K562 (cell line): ENCODE results near the gene HOXA10. TPM values are rescaled to one million over a fixed set of nuclear protein-coding genes. Genes with fewer than 3 reads are reported as not detected.
A peak's percentile ranks its signal among the peaks of the same experiment; 100 is the strongest.

Experiments
- ATAC-seq: fragments of 200-7000 bp; cut with Tn5 transposase; 3 replicates; pipeline ENCODE4 v1.9.1; 2020; ENCODE audit warnings: moderate library complexity
- BruUV-seq: library from RNA; stranded (reverse); fragments of 400-500 nt; replicated peaks from 2 replicates; lab custom pipeline; 2021; lab: Mats Ljungman, UMichigan
- CTCF ChIA-PET: fragments of 300-600 bp; formaldehyde crosslinking; extraction: SDS; loops from one replicate; lab custom pipeline; 2021; ENCODE audit warnings: low intra/inter-chr PET ratio; lab: Yijun Ruan, JAX
- POLR2A ChIA-PET: fragments of 300-600, 350-650 bp; sonication (Branson Sonifier 250); formaldehyde crosslinking; extraction: SDS; loops from one replicate; lab custom pipeline; 2021; ENCODE audit warnings: antibody characterized with exemption, inconsistent platforms; lab: Yijun Ruan, JAX
- DNase-seq, 4 experiments: peaks; one replicate each; pipeline versions ENCODE4 v3.0.0 to v3.0.0-alpha.2; 2011 to 2018; ENCODE audit warnings: low spot score in 3 of 4, mixed read lengths in 3 of 4; ENCODE audit errors: extremely low read depth in 1 of 4
- FAIRE-seq: peaks from 2 replicates; lab custom pipeline; 2011; peaks lifted over from hg19 to GRCh38; lab: Jason Lieb, UNC
- H2AFZ ChIP-seq: 2 replicates; pipeline ENCODE4 v1.6.0; 2011; ENCODE audit warnings: low read depth, low read length, control low read depth, inconsistent platforms
- H3K27ac ChIP-seq: fragments of 200-600 bp; 3 replicates; pipeline ENCODE4 v1.8.0; 2011; ENCODE audit warnings: low read depth, mild to moderate bottlenecking, control low read depth, inconsistent platforms, low read length, moderate library complexity, mixed read lengths; ENCODE audit errors: extremely low read depth
- H3K27me3 ChIP-seq, 2 experiments: fragments of 300-600 bp in 1 of 2; 2 replicates in 1 of 2; 3 replicates in 1 of 2; pipeline versions ENCODE4 v1.6.0 to v1.8.0; 2011; ENCODE audit warnings: inconsistent platforms in 2 of 2, low read length in 2 of 2, mild to moderate bottlenecking in 1 of 2, mixed read lengths in 1 of 2, moderate library complexity in 1 of 2; ENCODE audit not compliant: control insufficient read depth in 2 of 2, insufficient read depth in 2 of 2
- H3K36me3 ChIP-seq: fragments of 300-600 bp; 3 replicates; pipeline ENCODE4 v1.8.0; 2011; ENCODE audit warnings: mild to moderate bottlenecking, low read length, inconsistent platforms; ENCODE audit not compliant: control insufficient read depth, insufficient read depth
- H3K4me1 ChIP-seq, 2 experiments: fragments of 200-600 bp in 1 of 2; replicated peaks in 1 of 2; 2 replicates in 1 of 2; 3 replicates in 1 of 2; pipeline versions ENCODE4 v1.5.1 to v1.8.0; 2011; ENCODE audit warnings: inconsistent platforms in 2 of 2, low read length in 2 of 2, mild to moderate bottlenecking in 1 of 2, mixed read lengths in 1 of 2, moderate library complexity in 1 of 2; ENCODE audit not compliant: control insufficient read depth in 2 of 2, insufficient read depth in 2 of 2
- H3K4me2 ChIP-seq: 2 replicates; pipeline ENCODE4 v1.6.1; 2011; ENCODE audit warnings: low read length, control low read depth, inconsistent platforms, mixed read lengths; ENCODE audit not compliant: insufficient read depth
- H3K4me3 ChIP-seq: fragments of 200-600 bp; sonication (generic), shearing (Covaris generic); 2 replicates; pipeline ENCODE4 v1.5.1; 2016; ENCODE audit warnings: control low read depth, inconsistent platforms
- H3K79me2 ChIP-seq: fragments of 200-600 bp; 3 replicates; pipeline ENCODE4 v1.8.0; 2011; ENCODE audit warnings: low read length, inconsistent platforms; ENCODE audit not compliant: control insufficient read depth, insufficient read depth
- H3K9ac ChIP-seq, 2 experiments: 2 replicates each; pipeline versions ENCODE4 v1.6.0 to v1.6.1; 2011; ENCODE audit warnings: low read depth in 2 of 2, low read length in 2 of 2, control low read depth in 1 of 2, inconsistent platforms in 1 of 2, mild to moderate bottlenecking in 1 of 2, mixed read lengths in 1 of 2; ENCODE audit not compliant: insufficient read depth in 1 of 2
- H3K9me1 ChIP-seq: one replicate; pipeline ENCODE4 v1.6.0; 2011; ENCODE audit warnings: inconsistent platforms, mild to moderate bottlenecking, low read length, moderate library complexity; ENCODE audit not compliant: control insufficient read depth, insufficient read depth
- H3K9me3 ChIP-seq: replicated peaks from 2 replicates; pipeline ENCODE4 v1.5.1; 2011; ENCODE audit warnings: low read depth, low read length, inconsistent platforms; ENCODE audit not compliant: control insufficient read depth, insufficient read depth
- H4K20me1 ChIP-seq: replicated peaks from 2 replicates; pipeline ENCODE4 v1.6.1; 2011; ENCODE audit warnings: low read length, inconsistent platforms, mixed read lengths; ENCODE audit not compliant: control insufficient read depth, insufficient read depth
- CCNT2 ChIP-seq: IDR thresholded peaks from 2 replicates; pipeline ENCODE4 v1.6.1; 2011; ENCODE audit warnings: borderline replicate concordance, low read depth, mild to moderate bottlenecking, moderate library complexity, mixed read lengths, low read length; ENCODE audit not compliant: insufficient read length; ENCODE audit errors: extremely low read depth
- CLOCK ChIP-seq: fragments of 250-450 bp; sonication (Bioruptor Pico); IDR thresholded peaks from 2 replicates; pipeline ENCODE4 v1.4.0; 2020; ENCODE audit warnings: mild to moderate bottlenecking, moderate library complexity, borderline replicate concordance
- E2F1 ChIP-seq: sonication (generic); formaldehyde crosslinking; IDR thresholded peaks from 2 replicates; pipeline ENCODE4 v1.8.1; 2023; ENCODE audit warnings: mild to moderate bottlenecking, missing genetic modification reagents, moderate library complexity
- MXD1 ChIP-seq: fragments of 250-450 bp; sonication (Bioruptor Pico); IDR thresholded peaks from 2 replicates; pipeline ENCODE4 v1.8.0; 2021; ENCODE audit warnings: borderline replicate concordance, mild to moderate bottlenecking, moderate library complexity; ENCODE audit not compliant: poor library complexity, severe bottlenecking
- NELFE ChIP-seq: IDR thresholded peaks from 2 replicates; pipeline ENCODE4 v1.6.1; 2011; ENCODE audit warnings: mild to moderate bottlenecking; ENCODE audit not compliant: insufficient read depth, insufficient read length
- RAD21 ChIP-seq, 2 experiments: fragments of 250-450 bp in 1 of 2; fragments of 450-650 bp in 1 of 2; sonication (Bioruptor Pico) in 1 of 2; formaldehyde crosslinking in 1 of 2; IDR thresholded peaks in 1 of 2; conservative IDR thresholded peaks in 1 of 2; 2 replicates each; pipeline versions ENCODE4 v1.4.0 to v1.8.0; 2020 to 2022; ENCODE audit warnings: mild to moderate bottlenecking in 2 of 2, moderate library complexity in 1 of 2
- TEAD4 ChIP-seq, 2 experiments: sonication (generic) in 1 of 2; formaldehyde crosslinking in 1 of 2; IDR thresholded peaks; 2 replicates each; pipeline versions ENCODE4 v1.6.1 to v1.8.0; 2012 to 2022; ENCODE audit warnings: borderline replicate concordance in 1 of 2, inconsistent platforms in 1 of 2, low read length in 1 of 2, mild to moderate bottlenecking in 1 of 2, missing genetic modification reagents in 1 of 2
- ZBTB5 ChIP-seq: fragments of 450-650 bp; IDR thresholded peaks from 2 replicates; pipeline ENCODE4 v1.6.1; 2017; ENCODE audit warnings: antibody characterized with exemption
- ZKSCAN8 ChIP-seq: fragments of 200-800 bp; sonication (Bioruptor generic); IDR thresholded peaks from 2 replicates; pipeline ENCODE4 v1.6.1; 2016; ENCODE audit warnings: missing genetic modification characterization, missing compliant biosample characterization
- WGBS: fragments of 100-300 bp; shearing (Covaris generic); methylation state at CpG from one replicate; pipeline ENCODE4 v1.1.6; 2016; ENCODE audit warnings: low coverage, mixed read lengths; ENCODE audit not compliant: insufficient coverage; ENCODE audit errors: missing lambda C conversion rate; 5-methylcytosine and 5-hydroxymethylcytosine counted together
- in situ Hi-C: fragments of 300-500 bp; cut with MboI; formaldehyde crosslinking; loops from 4 replicates; pipeline ENCODE4 v1.15.0; 2018; ENCODE audit warnings: inconsistent platforms, mixed read lengths
- intact Hi-C: fragments of 100-400 bp; cut with micrococcal nuclease; formaldehyde crosslinking; loops from 2 replicates; pipeline ENCODE4 v1.14.2; 2022
- polyA plus RNA-seq, 8 experiments: library from polyadenylated mRNA; depleted of rRNA in 4 of 8; stranded (reverse) in 5 of 8; unstranded in 3 of 8; fragments of >200 nt; fragmentation: Nextera tagmentation in 2 of 8; fragmentation: Illumina TruSeq in 1 of 8; extraction: Ambion mirVana in 2 of 8; extraction: Trizol in 1 of 8; gene quantifications; 2 replicates each; pipeline versions ENCODE4 v1.2.1 to v1.2.3, GENCODE V29; 2011 to 2014; ENCODE audit warnings: inconsistent platforms in 1 of 8, missing spikeins in 1 of 8
- total RNA-seq, 7 experiments: library from RNA; depleted of rRNA in 6 of 7; stranded (reverse); fragments of >200 nt in 6 of 7; fragmentation: Illumina TruSeq in 2 of 7; extraction: Trizol in 2 of 7; gene quantifications; 2 replicates each; pipeline versions ENCODE4 v1.2.1 to v1.2.3, GENCODE V29; 2011 to 2021; ENCODE audit warnings: low replicate concordance in 1 of 7

Gene HOXA10
- total and polyA plus RNA-seq, 9 of the 15 experiments (the other 6 are each of a cell fraction or from before 2014, with no cell fraction given) = not detected

GRCh38 chr7:27165996-27166530, 8.1 kb downstream of the HOXA10 start (continued):
- no peak for TF ChIP-seq ZBTB5

- H3K4me1 ChIP-seq = peaks cover 0 to 22% of the 10 kb centered on the region in 2 experiments; a peak in 2 of 5 replicates
- in situ Hi-C loops = loop anchor here (5.0 to 25.0 kb wide), 4 partner anchors 653 to 1278 kb away; no protein-coding TSS in a partner anchor
- ChIA-PET POLR2A (no interaction called here), CTCF (interaction anchor here (0.7 kb wide), 1 partner anchor 1272 kb away, joined by 3 read pairs; no protein-coding TSS in a partner anchor)
- H3K9me3 ChIP-seq = no peaks in the 10 kb centered on the region
- WGBS = 66% methylated on average over 64 of the region's 82 CpGs
- no peak within 1 kb of the TSS for H3K27ac ChIP-seq
- no peaks in the 10 kb centered on the region for H3K9me1 ChIP-seq
- no peak for ATAC-seq
- intact Hi-C loops = no loop called here
- no peak within 1 kb of the TSS for H3K9ac ChIP-seq
- no peaks in the 10 kb centered on the region for H3K36me3 ChIP-seq
- DNase-seq = no peak
- peaks cover 37 to 74% of the 10 kb centered on the region in 2 experiments for H3K27me3 ChIP-seq
- no TSS peak for BruUV-seq
- no peak for FAIRE-seq
- H3K4me2 ChIP-seq = peak within 1 kb of the TSS; percentile 11; the same call in 1 of the 2 replicates
- H3K4me3 ChIP-seq = no peak within 1 kb of the TSS
- no peaks in the 10 kb centered on the region for H4K20me1 ChIP-seq
- H3K79me2 ChIP-seq = no peaks in the 10 kb centered on the region
- H2AFZ ChIP-seq = no peak within 1 kb of the TSS
- TF ChIP-seq TEAD4 (IDR thresholded peaks at IDR 0.05; ENCODE audit: low read length) (no peak), TEAD4 (CRISPR knock-in tag; IDR thresholded peaks at IDR 0.05; ENCODE audit: borderline replicate concordance) (no peak), MXD1 (CRISPR knock-in tag) (no peak), RAD21 (CRISPR knock-in tag; conservative IDR thresholded peaks at IDR 0.05 in 1 of 2, IDR thresholded peaks at IDR 0.05 in 1 of 2) (no peak), CLOCK (no peak), NELFE (no peak), E2F1 (CRISPR knock-in tag) (no peak), ZKSCAN8 (CRISPR knock-in tag) (no peak), CCNT2 (no peak)
- TF ChIP-seq, all 486 proteins: peak for 0
Measured at GRCh38 chr7:27165089-27165995, 8.8 kb downstream of the HOXA10 start, which contains the start of gene HOXA9. Gene HOXA9 (minus strand): TSS chr7:27165537. CDS start chr7:27165457, 80 bp downstream.
